A673 (cell line): ENCODE results near the gene BTBD9. TPM values are rescaled to one million over a fixed set of nuclear protein-coding genes. Genes with fewer than 3 reads are reported as not detected.

Experiments used
- BruUV-seq: library from RNA; stranded (reverse); fragments of 400-500 nt; replicated peaks from 2 replicates; lab custom pipeline; 2021; lab: Mats Ljungman, UMichigan
- CTCF ChIA-PET: fragments of 300-600 bp; sonication (Branson Sonifier 250); formaldehyde crosslinking; loops from one replicate; lab custom pipeline; 2022; ENCODE audit warnings: antibody characterized with exemption; lab: Charles Lee
- POLR2A ChIA-PET: fragments of 300-600 bp; sonication (Branson Sonifier 250); formaldehyde crosslinking; loops from one replicate; lab custom pipeline; 2022; ENCODE audit warnings: antibody characterized with exemption; ENCODE audit not compliant: low non-redundant PET; lab: Charles Lee
- DNase-seq: peaks from one replicate; pipeline ENCODE4 v3.0.0-alpha.2; 2015; ENCODE audit warnings: low spot score
- H3K27ac ChIP-seq: fragments of 200-600 bp; sonication (generic); 2 replicates; pipeline ENCODE4 v1.5.1; 2016; ENCODE audit warnings: mixed run types, low read depth, mild to moderate bottlenecking, mixed read lengths, antibody characterized with exemption, low read length; ENCODE audit not compliant: poor library complexity, severe bottlenecking
- H3K27me3 ChIP-seq: fragments of 200-600 bp; sonication (generic); replicated peaks from 2 replicates; pipeline ENCODE4 v1.6.1; 2017; ENCODE audit warnings: mixed run types, low read depth, mild to moderate bottlenecking, mixed read lengths, antibody characterized with exemption, low read length; ENCODE audit not compliant: insufficient read depth, poor library complexity
- H3K36me3 ChIP-seq: fragments of 200-600 bp; sonication (generic); 2 replicates; pipeline ENCODE4 v1.6.1; 2016; ENCODE audit warnings: mixed run types, mild to moderate bottlenecking, mixed read lengths, antibody characterized with exemption, low read length; ENCODE audit not compliant: insufficient read depth, poor library complexity, severe bottlenecking
- H3K4me1 ChIP-seq: fragments of 200-600 bp; sonication (generic); 2 replicates; pipeline ENCODE4 v1.6.1; 2017; ENCODE audit warnings: mixed run types, mild to moderate bottlenecking, mixed read lengths, antibody characterized with exemption, low read length; ENCODE audit not compliant: insufficient read depth, poor library complexity, severe bottlenecking
- H3K4me3 ChIP-seq: fragments of 200-600 bp; sonication (generic); 2 replicates; pipeline ENCODE4 v1.5.1; 2016; ENCODE audit warnings: low read depth, mixed run types, mild to moderate bottlenecking, mixed read lengths, low read length; ENCODE audit not compliant: poor library complexity, severe bottlenecking
- H3K9me3 ChIP-seq: fragments of 200-600 bp; sonication (generic); 2 replicates; pipeline ENCODE4 v1.6.1; 2016; ENCODE audit warnings: mixed run types, low read depth, mild to moderate bottlenecking, mixed read lengths, antibody characterized with exemption, low read length; ENCODE audit not compliant: poor library complexity, severe bottlenecking
- CTCF ChIP-seq: fragments of 300-800, 200-600 bp; sonication (generic); conservative IDR thresholded peaks from 2 replicates; pipeline ENCODE4 v1.5.1; 2017; ENCODE audit warnings: low read depth, mild to moderate bottlenecking, antibody characterized with exemption, low read length, moderate library complexity, mixed read lengths
- EZH2 ChIP-seq: fragments of 200-600 bp; sonication (generic); IDR thresholded peaks from 2 replicates; pipeline ENCODE4 v1.6.1; 2017; ENCODE audit warnings: borderline replicate concordance, low read depth, mild to moderate bottlenecking, mixed read lengths, antibody characterized with exemption, low read length; ENCODE audit not compliant: poor library complexity, severe bottlenecking
- intact Hi-C: fragments of 100-400 bp; cut with micrococcal nuclease; formaldehyde crosslinking; loops from one replicate; pipeline ENCODE4 v1.10.0; 2022; ENCODE audit not compliant: unreplicated experiment
- total RNA-seq: library from RNA; stranded (reverse); gene quantifications from 2 replicates; pipeline ENCODE4 v1.2.3, GENCODE V29; 2021

Gene BTBD9
- total RNA-seq, 1 experiment from 2014 or later, result 8.0 TPM

DNA sequence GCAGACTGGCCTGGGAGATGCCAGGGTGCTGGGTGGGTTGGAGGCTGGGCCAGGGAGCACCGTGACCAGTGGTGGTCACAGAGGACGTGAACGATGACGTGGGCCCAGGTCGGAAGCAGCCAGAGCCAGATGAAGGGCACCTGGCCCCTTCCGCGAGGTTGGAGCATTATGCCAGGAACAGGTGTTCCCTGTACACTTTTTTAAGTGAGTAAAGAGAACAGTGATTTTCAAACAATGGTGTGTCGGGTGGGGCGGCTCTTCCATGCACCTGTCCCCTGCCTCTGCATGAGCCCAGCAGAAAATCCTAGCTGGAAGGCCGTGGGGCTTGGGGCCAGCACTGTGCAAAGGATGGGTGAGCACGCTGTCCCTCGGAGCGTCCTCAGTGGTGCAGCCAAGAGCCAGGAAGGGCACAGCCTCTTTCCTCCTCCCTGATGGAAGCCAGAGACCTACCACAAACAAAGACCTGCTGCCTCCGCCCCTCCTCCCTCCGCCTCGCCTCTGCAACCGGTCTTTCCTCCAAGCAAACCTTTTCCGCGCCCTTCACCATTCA is 469.7 kb downstream of the BTBD9 start:
- TF ChIP-seq EZH2 (no peak), CTCF (no peak)
- Histone ChIP-seq H3K36me3 (no peaks in the 10 kb centered on the region), H3K27ac (no peak overlapping the region), H3K4me1 (no peaks in the 10 kb centered on the region), H3K4me3 (no peak overlapping the region), H3K27me3 (no peaks in the 10 kb centered on the region), H3K9me3 (no peaks in the 10 kb centered on the region)
- intact Hi-C loops, result no loop called here
- no peak for DNase-seq
- POLR2A ChIA-PET, result no interaction called here
- BruUV-seq, result no TSS peak
- CTCF ChIA-PET, result no interaction called here

GRCh38 chr6:38169221-38169976 is 470.3 kb downstream of the BTBD9 start:
- DNase-seq, result no peak
- TF ChIP-seq CTCF (no peak), EZH2 (no peak)
- no peak overlapping the region for H3K27ac ChIP-seq
- CTCF ChIA-PET, result no interaction called here
- H3K9me3 ChIP-seq, result no peaks in the 10 kb centered on the region
- no peak overlapping the region for H3K4me3 ChIP-seq
- H3K4me1 ChIP-seq, result no peaks in the 10 kb centered on the region
- H3K36me3 ChIP-seq, result no peaks in the 10 kb centered on the region
- no TSS peak for BruUV-seq
- POLR2A ChIA-PET, result no interaction called here
- H3K27me3 ChIP-seq, result no peaks in the 10 kb centered on the region
- intact Hi-C loops, result no loop called here

GRCh38 chr6:38168699-38169098 is 471.0 kb downstream of the BTBD9 start:
- POLR2A ChIA-PET, result no interaction called here
- intact Hi-C loops, result no loop called here
- BruUV-seq, result no TSS peak

More at GRCh38 chr6:38168699-38169098, 471.0 kb downstream of the BTBD9 start:
- Histone ChIP-seq H3K4me1 (no peaks in the 10 kb centered on the region), H3K9me3 (no peaks in the 10 kb centered on the region), H3K27me3 (no peaks in the 10 kb centered on the region), H3K27ac (no peak overlapping the region), H3K36me3 (no peaks in the 10 kb centered on the region), H3K4me3 (no peak overlapping the region)
- CTCF ChIA-PET, result no interaction called here
- no peak for DNase-seq
- TF ChIP-seq EZH2 (no peak), CTCF (no peak)
